Stimulated activated effector memory CD8-positive, alpha-beta T cell treated with anti-CD3 and anti-CD28 coated beads, Interleukin-12 subunit alpha, Interleukin-12 subunit beta, amount 100 ng/mL, for 72 hours (primary cell): Measurements from ENCODE around the gene CD96.

Source experiments
- ATAC-seq: fragments of 150-1000 bp; cut with Tn5 transposase; 2 replicates; pipeline ENCODE4 v1.10.0; 2021
- DNase-seq, 2 donors: peaks; one replicate each; pipeline ENCODE4 v3.0.0; 2021 to 2022; ENCODE audit warnings: low spot score in 2 of 2
- H3K27ac Mint-ChIP-seq: one replicate; pipeline ENCODE4 v1.8.0; 2022; ENCODE audit warnings: mild to moderate bottlenecking, mixed read lengths
- H3K36me3 Mint-ChIP-seq: one replicate; pipeline ENCODE4 v1.8.0; 2022; ENCODE audit warnings: mild to moderate bottlenecking, mixed read lengths
- H3K4me1 Mint-ChIP-seq: one replicate; pipeline ENCODE4 v1.8.0; 2022; ENCODE audit warnings: mixed read lengths
- H3K4me3 Mint-ChIP-seq: one replicate; pipeline ENCODE4 v1.8.0; 2022; ENCODE audit warnings: mild to moderate bottlenecking, mixed read lengths
- H3K9me3 Mint-ChIP-seq: one replicate; pipeline ENCODE4 v1.8.0; 2022; ENCODE audit warnings: mixed read lengths

CD96 gene

DNA sequence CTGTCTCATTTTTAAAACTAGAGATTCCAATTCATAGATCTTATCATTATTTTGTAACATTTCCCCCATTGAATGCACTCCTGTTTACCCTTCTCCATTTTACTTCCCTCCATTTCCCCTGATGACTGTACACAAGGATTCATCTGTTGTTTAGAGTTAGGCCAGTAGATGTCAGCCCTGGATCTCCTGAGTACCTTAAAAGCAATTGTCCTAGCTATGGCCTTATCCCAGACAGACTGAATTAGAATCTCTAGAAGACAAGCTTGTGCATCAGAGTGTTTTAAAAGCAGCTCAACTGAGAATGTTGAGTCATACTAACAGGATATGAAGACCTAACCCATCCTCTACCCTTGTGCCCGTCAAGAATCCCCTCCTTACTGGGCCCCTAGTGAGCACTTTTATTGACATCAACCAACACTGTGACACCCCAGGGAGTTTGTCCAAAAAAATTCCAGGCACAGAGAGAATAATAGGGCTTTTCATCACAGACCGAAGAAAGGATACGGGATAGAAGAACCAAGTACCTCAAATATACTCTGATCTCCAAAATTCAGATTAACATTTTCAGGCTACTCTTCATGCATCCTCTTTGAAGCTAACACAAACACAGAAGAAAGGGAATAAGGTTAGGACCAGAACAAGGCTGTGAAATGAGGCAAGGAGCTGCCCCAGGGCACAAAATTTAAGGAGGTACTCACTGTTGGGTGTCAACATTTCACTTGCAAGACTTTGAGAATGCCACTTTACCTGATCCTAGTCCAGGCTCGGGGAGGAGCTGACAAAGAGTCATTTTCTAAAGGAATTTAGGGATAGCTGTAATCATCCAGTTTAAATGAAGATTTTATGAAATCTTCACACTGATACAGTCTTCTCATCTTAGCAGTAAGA, 36.0 kb downstream of the CD96 start:
- H3K9me3 Mint-ChIP-seq, result no peaks in the 10 kb centered on the region
- H3K27ac Mint-ChIP-seq, result peak overlapping the region; percentile 78
- H3K36me3 Mint-ChIP-seq, result peaks cover 100% of the 10 kb centered on the region
- peak overlapping the region; percentile 13 for H3K4me3 Mint-ChIP-seq
- H3K4me1 Mint-ChIP-seq, result peaks cover 77% of the 10 kb centered on the region
- ATAC-seq, result peak; percentile 93
- no peak for DNase-seq

DNA sequence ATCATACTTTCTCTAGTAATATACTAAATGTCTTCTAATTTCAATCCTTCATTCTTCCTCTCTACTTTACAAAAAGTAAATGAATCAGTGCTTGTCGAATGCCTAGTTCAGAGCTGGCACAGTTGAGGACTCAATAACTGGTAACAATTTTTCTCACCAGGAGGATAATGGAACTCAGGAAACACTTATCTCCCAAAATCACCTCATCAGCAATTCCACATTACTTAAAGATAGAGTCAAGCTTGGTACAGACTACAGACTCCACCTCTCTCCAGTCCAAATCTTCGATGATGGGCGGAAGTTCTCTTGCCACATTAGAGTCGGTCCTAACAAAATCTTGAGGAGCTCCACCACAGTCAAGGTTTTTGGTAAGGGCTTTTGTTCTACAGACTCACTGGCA, 36.9 kb downstream of the CD96 start:
- H3K4me3 Mint-ChIP-seq, result peak overlapping the region; percentile 13
- H3K9me3 Mint-ChIP-seq, result no peaks in the 10 kb centered on the region
- peak overlapping the region; percentile 78 for H3K27ac Mint-ChIP-seq
- ATAC-seq (no peak), DNase-seq (no peak)
- peaks cover 100% of the 10 kb centered on the region for H3K36me3 Mint-ChIP-seq
- peaks cover 74% of the 10 kb centered on the region for H3K4me1 Mint-ChIP-seq

DNA sequence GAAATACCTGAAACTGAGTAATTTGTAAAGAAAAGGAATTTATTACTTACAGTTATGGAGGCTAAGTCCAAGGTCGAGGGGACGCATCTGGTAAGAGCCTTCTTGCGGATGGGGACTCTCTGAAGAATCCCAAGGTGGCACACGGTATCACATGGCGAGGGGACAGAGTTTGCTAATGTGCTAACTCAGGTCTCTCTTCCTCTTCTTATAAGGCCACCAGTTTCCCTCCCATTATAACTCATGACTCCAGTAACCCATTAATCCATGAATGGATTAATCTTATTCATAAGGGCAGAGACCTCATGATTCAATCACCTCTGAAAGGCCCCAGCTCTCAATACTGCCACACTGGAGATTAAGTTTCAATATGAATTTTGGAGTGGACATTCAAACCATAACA, 37.5 kb downstream of the CD96 start:
- Mint-ChIP-seq H3K9me3 (no peaks in the 10 kb centered on the region), H3K36me3 (peaks cover 100% of the 10 kb centered on the region), H3K4me3 (peak overlapping the region; percentile 13), H3K4me1 (peaks cover 76% of the 10 kb centered on the region), H3K27ac (peak overlapping the region; percentile 78)
- ATAC-seq (no peak), DNase-seq (no peak)

DNA sequence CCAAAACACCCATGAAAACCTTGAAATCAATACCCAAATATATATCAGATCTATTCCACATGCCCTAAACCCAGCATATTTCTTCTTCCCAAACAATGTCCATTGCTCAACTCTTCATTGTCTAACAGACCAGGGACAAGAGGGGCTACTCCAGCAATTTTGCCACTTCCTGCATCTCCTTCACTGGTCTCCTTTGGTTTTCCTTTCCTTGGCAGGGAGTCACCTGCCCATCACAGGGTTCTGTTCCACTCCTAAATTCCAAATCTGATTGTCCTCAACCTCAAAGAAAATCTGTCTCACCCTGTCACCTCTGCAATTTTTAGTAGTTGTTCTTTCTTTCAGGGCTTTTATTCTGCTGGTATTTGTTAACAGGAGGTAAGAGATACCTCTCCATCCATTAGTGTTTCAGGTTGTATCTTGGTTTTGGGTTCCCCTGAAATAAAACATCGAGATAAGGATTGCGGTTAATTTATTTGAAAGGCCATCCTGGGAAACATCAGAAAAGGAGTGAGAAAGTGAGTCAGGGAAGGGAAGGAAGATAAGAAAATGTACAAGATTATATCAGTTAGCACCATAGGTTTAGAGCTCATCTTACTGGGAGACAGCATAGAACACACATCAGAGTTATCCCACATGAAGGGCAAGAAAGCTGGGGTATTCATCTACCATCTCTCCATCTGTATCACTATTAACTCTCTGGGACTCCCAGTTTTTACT, 39.6 kb downstream of the CD96 start:
- peak overlapping the region; percentile 22 for H3K4me3 Mint-ChIP-seq
- H3K36me3 Mint-ChIP-seq, result peaks cover 100% of the 10 kb centered on the region
- DNase-seq (no peak), ATAC-seq (no peak)
- H3K9me3 Mint-ChIP-seq, result no peaks in the 10 kb centered on the region
- peak overlapping the region; percentile 78 for H3K27ac Mint-ChIP-seq
- peaks cover 85% of the 10 kb centered on the region for H3K4me1 Mint-ChIP-seq

DNA sequence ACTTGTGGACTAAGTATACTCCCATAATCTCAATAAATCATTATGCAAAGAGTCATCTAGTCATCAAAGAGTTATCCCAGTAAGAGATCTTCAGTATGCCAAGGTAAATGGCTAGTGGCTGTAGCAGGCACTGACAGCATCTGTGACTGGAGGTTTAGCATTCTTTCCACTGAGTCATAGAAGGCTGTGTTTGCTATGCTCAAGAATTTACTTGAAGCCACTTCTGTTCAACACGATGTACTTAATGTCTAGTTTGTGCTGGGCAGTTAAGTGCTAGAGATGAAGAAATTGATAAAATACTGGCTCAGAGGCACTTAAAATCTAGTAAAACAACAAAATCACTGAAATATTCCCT, 40.1 kb downstream of the CD96 start:
- H3K4me1 Mint-ChIP-seq, result peaks cover 85% of the 10 kb centered on the region
- no peak for DNase-seq
- peak; percentile 77 for ATAC-seq

DNA sequence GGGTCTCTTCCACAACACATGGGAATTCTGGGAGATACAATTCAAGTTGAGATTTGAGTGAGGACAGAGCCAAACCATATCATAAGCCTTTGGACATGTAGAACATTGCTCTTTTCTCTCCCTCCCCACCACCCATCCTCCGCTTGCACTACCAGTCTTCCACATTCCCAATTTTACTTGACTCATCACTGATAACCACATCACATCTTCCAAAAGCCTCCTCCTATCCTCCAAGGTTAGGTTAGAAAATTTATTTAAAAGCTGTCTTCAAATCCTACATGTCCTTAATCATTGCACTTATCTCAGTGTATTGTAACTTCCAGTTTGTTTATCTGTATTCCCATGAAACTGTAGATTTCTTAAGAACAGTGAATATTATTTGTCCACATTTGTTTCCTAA, 42.7 kb downstream of the CD96 start:
- Mint-ChIP-seq H3K9me3 (no peaks in the 10 kb centered on the region), H3K27ac (peak overlapping the region; percentile 33), H3K4me1 (peaks cover 73% of the 10 kb centered on the region), H3K36me3 (peaks cover 100% of the 10 kb centered on the region), H3K4me3 (no peak overlapping the region)
- DNase-seq (no peak), ATAC-seq (no peak)

More for the DNA sequence above, 40.1 kb downstream of the CD96 start:
- no peaks in the 10 kb centered on the region for H3K9me3 Mint-ChIP-seq
- H3K4me3 Mint-ChIP-seq, result peak overlapping the region; percentile 22
- H3K36me3 Mint-ChIP-seq, result peaks cover 100% of the 10 kb centered on the region
- peak overlapping the region; percentile 78 for H3K27ac Mint-ChIP-seq

DNA sequence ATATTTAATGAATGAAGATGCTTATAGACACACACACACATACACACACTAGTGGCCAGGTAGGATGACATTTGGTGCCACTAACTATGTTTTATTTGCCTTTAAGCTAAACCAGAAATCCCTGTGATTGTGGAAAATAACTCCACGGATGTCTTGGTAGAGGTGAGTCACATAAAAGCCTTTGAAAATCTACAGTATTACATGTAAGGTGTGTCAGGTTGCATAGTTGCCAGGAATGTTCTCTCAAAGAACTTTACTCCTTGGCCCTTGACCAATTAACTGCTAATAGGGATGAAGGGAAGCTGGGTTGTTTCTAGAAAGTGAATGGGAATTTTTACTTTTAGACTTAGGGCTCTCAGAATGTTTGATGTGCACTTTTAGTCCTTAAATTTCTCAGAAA, 43.2 kb downstream of the CD96 start:
- Mint-ChIP-seq H3K4me1 (peaks cover 69% of the 10 kb centered on the region), H3K4me3 (no peak overlapping the region), H3K9me3 (no peaks in the 10 kb centered on the region), H3K36me3 (peaks cover 100% of the 10 kb centered on the region), H3K27ac (peak overlapping the region; percentile 33)
- ATAC-seq (no peak), DNase-seq (no peak)

DNA sequence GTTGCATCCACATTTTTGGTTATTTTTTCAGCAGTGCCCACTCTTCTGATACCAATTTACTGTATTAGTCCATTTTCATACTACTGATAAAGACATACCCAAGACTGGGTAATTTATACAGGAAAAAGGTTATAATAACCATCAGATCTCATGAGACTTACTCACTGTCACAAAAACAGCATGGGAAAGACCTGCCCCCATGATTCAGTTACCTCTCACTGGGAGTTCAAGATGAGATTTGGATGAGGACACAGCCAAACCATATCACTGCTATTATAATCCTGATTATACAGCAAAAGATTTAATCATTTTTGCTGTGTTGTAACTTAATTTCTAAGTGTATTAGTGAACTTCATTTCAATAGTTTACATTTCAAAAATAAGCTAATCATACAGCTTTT, 46.5 kb downstream of the CD96 start:
- H3K9me3 Mint-ChIP-seq, result no peaks in the 10 kb centered on the region
- ATAC-seq (peak; percentile 54), DNase-seq (no peak)
- peaks cover 100% of the 10 kb centered on the region for H3K36me3 Mint-ChIP-seq
- H3K4me3 Mint-ChIP-seq, result peak overlapping the region; percentile 14
- peaks cover 41% of the 10 kb centered on the region for H3K4me1 Mint-ChIP-seq
- peak overlapping the region; percentile 99 for H3K27ac Mint-ChIP-seq

DNA sequence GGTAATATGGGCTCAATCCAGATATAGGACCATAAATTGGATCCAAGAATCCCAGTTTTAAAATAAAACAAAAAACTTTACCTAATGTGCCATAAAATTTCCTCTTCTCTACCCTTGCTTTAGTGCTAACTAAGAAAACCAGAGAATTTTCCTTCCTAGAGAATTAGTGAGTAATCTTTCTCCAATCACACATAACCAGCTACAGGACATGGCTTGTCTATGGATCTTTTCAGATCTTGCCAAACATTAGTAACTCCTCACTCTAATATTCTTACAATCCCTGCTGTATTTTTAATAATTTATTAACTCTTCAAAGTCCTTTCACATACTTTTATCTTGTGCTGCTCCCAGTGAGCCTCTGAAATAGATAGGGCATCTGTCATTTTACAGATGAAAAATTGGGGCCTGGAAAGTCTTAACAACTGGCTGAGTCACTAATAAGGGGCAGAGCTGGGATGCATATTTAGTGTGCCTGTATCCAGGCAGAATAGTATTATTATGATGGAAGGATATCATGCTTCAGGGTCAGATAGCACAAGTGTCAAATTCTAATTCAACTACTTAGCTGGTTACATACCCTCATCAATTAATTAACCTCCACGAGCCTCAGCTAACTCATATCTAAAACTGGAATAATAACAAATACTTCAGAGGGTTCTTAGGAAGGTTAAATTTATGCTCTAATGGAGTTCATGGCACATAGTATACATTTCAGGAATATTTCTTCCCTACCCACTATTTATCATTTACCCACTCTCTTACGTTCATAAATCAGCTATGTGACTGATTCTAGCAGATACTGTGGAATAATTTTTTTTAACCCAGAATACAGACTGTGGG, 47.5 kb downstream of the CD96 start:
- Mint-ChIP-seq H3K4me3 (peak overlapping the region; percentile 89), H3K9me3 (no peaks in the 10 kb centered on the region), H3K36me3 (peaks cover 100% of the 10 kb centered on the region), H3K4me1 (peaks cover 41% of the 10 kb centered on the region), H3K27ac (peak overlapping the region; percentile 99)
- DNase-seq, result no peak
- no peak for ATAC-seq

DNA sequence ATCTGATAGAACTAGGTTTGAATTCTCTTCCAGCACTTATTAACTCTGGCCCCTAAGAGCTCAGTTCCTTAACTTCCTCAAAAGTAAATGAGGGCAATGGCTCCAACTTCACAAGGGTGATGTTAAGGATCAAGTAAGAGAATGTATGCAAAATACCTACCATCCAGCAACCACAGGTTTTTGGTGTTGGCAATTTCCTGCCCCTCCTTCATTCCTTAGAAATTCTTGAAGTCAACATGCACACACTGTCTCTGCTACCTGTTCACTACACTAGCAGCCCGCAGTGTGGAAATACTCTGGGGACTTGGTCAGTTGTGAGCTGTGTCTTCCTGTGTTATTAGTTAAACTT, 48.1 kb downstream of the CD96 start:
- H3K27ac Mint-ChIP-seq, result peak overlapping the region; percentile 99
- H3K36me3 Mint-ChIP-seq, result peaks cover 100% of the 10 kb centered on the region
- H3K4me3 Mint-ChIP-seq, result peak overlapping the region; percentile 89
- H3K4me1 Mint-ChIP-seq, result peaks cover 38% of the 10 kb centered on the region
- H3K9me3 Mint-ChIP-seq, result no peaks in the 10 kb centered on the region
- DNase-seq (no peak), ATAC-seq (no peak)

DNA sequence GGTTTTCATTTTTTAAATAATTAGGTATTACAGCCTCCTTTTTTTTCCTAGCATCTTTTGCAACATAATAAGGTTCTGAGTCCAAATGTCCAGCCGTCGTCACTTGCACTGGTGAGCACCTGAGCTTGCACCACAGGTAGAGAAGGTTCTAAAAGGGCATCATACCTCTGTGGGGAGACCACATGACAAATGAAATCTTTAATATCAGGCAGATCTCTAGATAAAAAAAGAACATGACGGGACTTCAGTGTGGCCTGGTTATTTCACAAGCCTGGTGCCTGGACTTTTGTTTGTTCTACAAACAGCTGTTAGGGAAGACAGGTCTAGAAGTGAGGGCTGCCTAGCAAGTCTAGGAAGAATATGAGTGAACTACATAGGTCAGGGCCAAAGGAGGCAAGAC, 49.6 kb downstream of the CD96 start:
- Mint-ChIP-seq H3K4me3 (peak overlapping the region; percentile 89), H3K4me1 (peaks cover 40% of the 10 kb centered on the region), H3K27ac (peak overlapping the region; percentile 99)

DNA sequence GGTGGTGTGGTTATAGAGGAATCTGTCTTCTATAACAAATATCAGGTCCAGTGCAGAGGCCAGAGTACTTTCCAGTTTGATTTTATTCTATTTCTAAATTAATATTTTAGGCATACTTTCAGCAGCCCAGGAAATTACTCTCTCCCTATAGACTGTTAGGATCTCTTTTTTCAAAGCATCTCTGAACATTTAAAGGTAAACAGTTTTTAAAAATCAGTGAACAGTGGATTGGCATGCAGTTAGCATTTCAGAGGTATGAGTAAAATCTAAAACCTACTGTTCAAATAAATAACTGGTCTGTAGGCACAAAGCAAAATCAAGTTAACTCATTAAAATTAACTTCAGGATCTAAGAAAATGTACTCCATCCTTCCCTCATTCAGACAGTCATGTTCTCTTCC, 50.1 kb downstream of the CD96 start:
- ATAC-seq (no peak), DNase-seq (no peak)
- peaks cover 37% of the 10 kb centered on the region for H3K4me1 Mint-ChIP-seq
- H3K9me3 Mint-ChIP-seq, result no peaks in the 10 kb centered on the region
- H3K27ac Mint-ChIP-seq, result peak overlapping the region; percentile 99
- peak overlapping the region; percentile 89 for H3K4me3 Mint-ChIP-seq
- H3K36me3 Mint-ChIP-seq, result peaks cover 96% of the 10 kb centered on the region

More for the DNA sequence above, 49.6 kb downstream of the CD96 start:
- Mint-ChIP-seq H3K9me3 (no peaks in the 10 kb centered on the region), H3K36me3 (peaks cover 100% of the 10 kb centered on the region)
- DNase-seq (no peak), ATAC-seq (no peak)

DNA sequence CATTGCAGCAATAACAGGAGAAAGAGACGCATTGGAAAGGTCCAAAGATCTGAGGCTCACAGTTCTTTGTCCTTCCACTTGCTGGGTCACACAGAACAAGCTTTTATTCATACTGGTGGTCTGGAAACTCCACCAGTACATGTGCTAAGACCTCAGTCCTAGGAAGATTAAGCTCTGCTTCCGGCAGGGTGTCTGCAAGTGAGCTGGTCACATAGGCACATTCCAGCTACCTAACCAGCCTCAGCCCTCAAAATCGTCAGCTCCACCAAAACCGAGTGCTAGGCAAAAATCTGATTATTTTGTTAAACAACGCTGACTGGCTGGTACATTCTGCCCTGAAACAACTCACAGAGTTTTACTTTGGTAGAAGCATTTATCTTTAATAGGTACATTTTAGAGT, 50.9 kb downstream of the CD96 start:
- Mint-ChIP-seq H3K9me3 (no peaks in the 10 kb centered on the region), H3K27ac (peak overlapping the region; percentile 99), H3K4me3 (peak overlapping the region; percentile 89), H3K36me3 (peaks cover 94% of the 10 kb centered on the region), H3K4me1 (peaks cover 36% of the 10 kb centered on the region)
- no peak for DNase-seq
- no peak for ATAC-seq

DNA sequence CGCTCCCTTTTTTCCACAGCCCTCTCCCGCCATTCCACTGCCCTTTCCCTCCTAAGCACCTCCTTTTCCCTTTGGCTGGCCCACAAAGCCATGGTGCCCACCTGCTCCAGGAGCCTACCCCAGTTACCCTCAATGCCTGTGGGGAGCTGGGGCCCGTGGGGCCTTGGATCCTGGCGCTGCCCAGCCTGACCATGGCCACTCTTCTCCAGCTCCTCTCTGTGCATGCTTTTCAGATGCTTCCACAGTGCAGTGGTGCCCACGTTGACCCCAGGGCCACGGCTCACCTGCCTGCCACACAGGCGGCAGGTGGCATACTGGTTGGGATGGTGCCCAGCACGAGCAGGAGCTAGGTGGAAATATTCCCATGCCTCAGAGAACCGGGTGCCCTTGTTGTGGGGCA, 51.7 kb downstream of the CD96 start:
- no peak for ATAC-seq
- H3K27ac Mint-ChIP-seq, result peak overlapping the region; percentile 99
- H3K9me3 Mint-ChIP-seq, result no peaks in the 10 kb centered on the region
- H3K36me3 Mint-ChIP-seq, result peaks cover 94% of the 10 kb centered on the region
- DNase-seq, result no peak
- H3K4me3 Mint-ChIP-seq, result peak overlapping the region; percentile 89
- H3K4me1 Mint-ChIP-seq, result peaks cover 34% of the 10 kb centered on the region

DNA sequence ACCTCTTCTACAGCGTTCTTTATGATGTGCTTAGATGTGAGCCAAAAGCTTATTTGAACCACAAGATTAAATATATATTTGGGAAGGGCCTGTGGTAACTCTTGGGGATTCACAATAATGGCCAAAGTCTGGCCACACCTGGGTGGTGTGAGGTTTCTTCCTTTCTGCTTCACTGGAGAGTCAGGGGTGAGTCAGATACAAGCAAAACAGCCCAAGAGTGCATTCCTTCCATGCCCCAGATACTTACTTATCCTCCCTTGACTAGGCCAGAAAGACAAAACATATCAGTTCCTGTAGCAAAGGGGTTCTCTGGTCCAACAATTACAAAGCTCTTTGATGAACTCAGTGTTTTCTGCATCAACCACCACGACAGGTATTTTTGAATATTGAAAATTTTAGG, 52.2 kb downstream of the CD96 start:
- peaks cover 94% of the 10 kb centered on the region for H3K36me3 Mint-ChIP-seq
- peak overlapping the region; percentile 89 for H3K4me3 Mint-ChIP-seq
- DNase-seq (no peak), ATAC-seq (peak; percentile 59)
- H3K4me1 Mint-ChIP-seq, result peaks cover 34% of the 10 kb centered on the region
- peak overlapping the region; percentile 99 for H3K27ac Mint-ChIP-seq
- H3K9me3 Mint-ChIP-seq, result no peaks in the 10 kb centered on the region
